GM23338 (cell line): ENCODE data around the gene NYAP2. TPM values are rescaled to one million over a fixed set of nuclear protein-coding genes. Genes with fewer than 3 reads are reported as not detected.

ENCODE experiments used
- ATAC-seq: fragments of 200-7000 bp; cut with Tn5 transposase; 3 replicates; pipeline ENCODE4 v1.9.1; 2020
- DNase-seq: peaks from one replicate; pipeline ENCODE4 v3.0.0-alpha.2; 2015; ENCODE audit warnings: low spot score
- H2AFZ ChIP-seq: fragments of 200-600 bp; sonication (generic); 2 replicates; pipeline ENCODE4 v1.8.0; 2016; ENCODE audit warnings: antibody characterized with exemption, mild to moderate bottlenecking, moderate library complexity
- H3F3A ChIP-seq: fragments of 200-600 bp; sonication (generic); replicated peaks from 2 replicates; pipeline ENCODE4 v1.8.0; 2017; ENCODE audit warnings: antibody characterized with exemption, mixed run types, low read depth
- H3K27ac ChIP-seq: fragments of 200-600 bp; sonication (generic); 2 replicates; pipeline ENCODE4 v1.6.1; 2016; ENCODE audit warnings: low read depth
- H3K27me3 ChIP-seq: fragments of 200-600 bp; sonication (generic); 2 replicates; pipeline ENCODE4 v1.8.0; 2016; ENCODE audit warnings: mild to moderate bottlenecking, mixed run types, moderate library complexity; ENCODE audit not compliant: insufficient read depth
- H3K36me3 ChIP-seq: fragments of 200-600 bp; sonication (generic); 2 replicates; pipeline ENCODE4 v1.8.0; 2016; ENCODE audit warnings: mild to moderate bottlenecking; ENCODE audit not compliant: insufficient read depth
- H3K4me1 ChIP-seq: fragments of 200-600 bp; sonication (generic); 2 replicates; pipeline ENCODE4 v1.8.0; 2016; ENCODE audit warnings: mild to moderate bottlenecking, moderate library complexity; ENCODE audit not compliant: insufficient read depth
- H3K4me2 ChIP-seq: fragments of 200-600 bp; sonication (generic); 2 replicates; pipeline ENCODE4 v1.7.1; 2017; ENCODE audit warnings: mixed run types
- H3K4me3 ChIP-seq: fragments of 200-600 bp; sonication (generic); 2 replicates; pipeline ENCODE4 v1.6.1; 2016; ENCODE audit warnings: mixed run types
- H3K79me2 ChIP-seq: fragments of 200-600 bp; sonication (generic); replicated peaks from 2 replicates; pipeline ENCODE4 v1.8.0; 2017; ENCODE audit warnings: mild to moderate bottlenecking; ENCODE audit not compliant: insufficient read depth
- H3K9me2 ChIP-seq: fragments of 200-600 bp; sonication (generic); 2 replicates; pipeline ENCODE4 v1.8.0; 2017; ENCODE audit not compliant: insufficient read depth
- H4K20me1 ChIP-seq: fragments of 200-600 bp; sonication (generic); replicated peaks from 2 replicates; pipeline ENCODE4 v1.8.0; 2017; ENCODE audit warnings: mild to moderate bottlenecking; ENCODE audit not compliant: insufficient read depth
- H3K27ac Mint-ChIP-seq: 2 replicates; pipeline ENCODE4 v1.8.0; 2020; ENCODE audit warnings: inconsistent platforms, mild to moderate bottlenecking, moderate library complexity, mixed read lengths
- H3K27me3 Mint-ChIP-seq: 3 replicates; pipeline ENCODE4 v1.8.0; 2022; ENCODE audit warnings: low read depth, mild to moderate bottlenecking, moderate library complexity, mixed read lengths, inconsistent platforms; ENCODE audit not compliant: insufficient read depth, poor library complexity
- H3K36me3 Mint-ChIP-seq: 3 replicates; pipeline ENCODE4 v1.8.0; 2021; ENCODE audit warnings: low read depth, mild to moderate bottlenecking, inconsistent platforms, moderate library complexity, mixed read lengths
- H3K4me1 Mint-ChIP-seq: 3 replicates; pipeline ENCODE4 v1.8.0; 2020; ENCODE audit warnings: mild to moderate bottlenecking, inconsistent platforms, mixed read lengths
- H3K4me3 Mint-ChIP-seq: 3 replicates; pipeline ENCODE4 v1.8.0; 2021; ENCODE audit warnings: moderate library complexity, mild to moderate bottlenecking, inconsistent platforms, mixed read lengths
- H3K9me3 Mint-ChIP-seq: 3 replicates; pipeline ENCODE4 v1.8.0; 2020; ENCODE audit warnings: moderate library complexity, mild to moderate bottlenecking, inconsistent platforms, mixed read lengths
- CREB1 ChIP-seq: fragments of 250-450 bp; sonication (Bioruptor Pico); IDR thresholded peaks from 2 replicates; pipeline ENCODE4 v1.5.0; 2020; ENCODE audit warnings: low read depth, mild to moderate bottlenecking, moderate library complexity
- CTCF ChIP-seq, 2 experiments: fragments of 200-600 bp in 1 of 2; sonication (generic) in 1 of 2; conservative IDR thresholded peaks; 2 replicates each; pipeline versions ENCODE4 v1.5.1 to v1.6.1; 2016 to 2017; ENCODE audit warnings: antibody characterized with exemption in 2 of 2, low read depth in 2 of 2, mild to moderate bottlenecking in 2 of 2, moderate library complexity in 1 of 2
- ETS1 ChIP-seq: IDR thresholded peaks from 2 replicates; pipeline ENCODE4 v1.6.1; 2016; ENCODE audit warnings: antibody characterized with exemption
- EZH2 ChIP-seq: fragments of 200-600 bp; sonication (generic); IDR thresholded peaks from one replicate; pipeline ENCODE4 v1.8.0; 2017; ENCODE audit warnings: antibody characterized with exemption, mild to moderate bottlenecking, low read depth; ENCODE audit not compliant: unreplicated experiment
- EZH2phosphoT487 ChIP-seq: fragments of 200-600 bp; sonication (generic); IDR thresholded peaks from one replicate; pipeline ENCODE4 v1.8.1; 2018; ENCODE audit warnings: antibody characterized with exemption; ENCODE audit not compliant: unreplicated experiment
- NANOG ChIP-seq: IDR thresholded peaks from 2 replicates; pipeline ENCODE4 v1.6.1; 2016; ENCODE audit warnings: antibody characterized with exemption, borderline replicate concordance
- POLR2AphosphoS5 ChIP-seq: IDR thresholded peaks from 2 replicates; pipeline ENCODE4 v1.6.1; 2016; ENCODE audit warnings: antibody characterized with exemption, low read depth
- REST ChIP-seq: IDR thresholded peaks from one replicate; pipeline ENCODE4 v1.6.1; 2018; ENCODE audit warnings: antibody characterized with exemption; ENCODE audit not compliant: unreplicated experiment
- STAT1 ChIP-seq: IDR thresholded peaks from one replicate; pipeline ENCODE4 v1.6.1; 2016; ENCODE audit warnings: antibody characterized with exemption; ENCODE audit not compliant: unreplicated experiment
- ZNF114 ChIP-seq: fragments of 250-450 bp; sonication (Bioruptor Pico); IDR thresholded peaks from 2 replicates; pipeline ENCODE4 v1.5.0; 2020; ENCODE audit warnings: mild to moderate bottlenecking, moderate library complexity
- ZNF331 ChIP-seq: fragments of 250-450 bp; sonication (Bioruptor Pico); IDR thresholded peaks from 2 replicates; pipeline ENCODE4 v1.5.0; 2020; ENCODE audit warnings: low read depth, mild to moderate bottlenecking, moderate library complexity
- polyA plus RNA-seq: library from polyadenylated mRNA; unstranded; fragments of >200 nt; fragmentation: Nextera tagmentation; extraction: Ambion mirVana; gene quantifications from 2 replicates; pipeline ENCODE4 v1.2.1, GENCODE V29; 2016
- total RNA-seq: library from RNA; depleted of rRNA; stranded (reverse); fragments of >200 nt; shearing (Covaris generic); gene quantifications from 2 replicates; pipeline ENCODE4 v1.2.3, GENCODE V29; 2014

Gene NYAP2
- total and polyA plus RNA-seq, 2 experiments from 2014 or later: not detected

- DNase-seq (no peak), ATAC-seq (no peak)
- Histone ChIP-seq H3K27ac (no peak overlapping the region), H3K4me1 (peaks cover 9% of the 10 kb centered on the region), H4K20me1 (no peaks in the 10 kb centered on the region), H3F3A (no peaks in the 10 kb centered on the region), H3K9me2 (peaks cover 18% of the 10 kb centered on the region; the same call in 1 of the 2 replicates), H3K36me3 (no peaks in the 10 kb centered on the region), H3K4me2 (no peak overlapping the region), H3K4me3 (no peak overlapping the region), H3K27me3 (no peaks in the 10 kb centered on the region; the same call in 1 of the 2 replicates), H2AFZ (no peak overlapping the region), H3K79me2 (no peaks in the 10 kb centered on the region)
- no peaks in the 10 kb centered on the region for H3K9me3 Mint-ChIP-seq
- TF ChIP-seq POLR2AphosphoS5 (no peak), CREB1 (CRISPR knock-in tag) (no peak), NANOG (no peak), ZNF331 (CRISPR knock-in tag) (no peak), REST (no peak), EZH2 (no peak), CTCF (conservative IDR thresholded peaks at IDR 0.05; ENCODE audit: low read depth in 2 of 2) (no peak), EZH2phosphoT487 (no peak), STAT1 (no peak)
- H3K4me1 Mint-ChIP-seq: peaks cover 15% of the 10 kb centered on the region
- H3K36me3 Mint-ChIP-seq: no peaks in the 10 kb centered on the region
- H3K4me3 Mint-ChIP-seq: no peak overlapping the region
- no peak overlapping the region for H3K27ac Mint-ChIP-seq
- H3K27me3 Mint-ChIP-seq: no peaks in the 10 kb centered on the region
Observed at GRCh38 chr2:225471039-225471438, 71.5 kb downstream of the NYAP2 start.

GRCh38 chr2:225471482-225471881, 72.0 kb downstream of the NYAP2 start:
- Mint-ChIP-seq H3K27me3 (no peaks in the 10 kb centered on the region), H3K27ac (no peak overlapping the region), H3K4me1 (peaks cover 10% of the 10 kb centered on the region), H3K36me3 (no peaks in the 10 kb centered on the region), H3K4me3 (no peak overlapping the region), H3K9me3 (no peaks in the 10 kb centered on the region)
- peaks cover 5% of the 10 kb centered on the region for H3K4me1 ChIP-seq
- H3K27me3 ChIP-seq: no peaks in the 10 kb centered on the region; the same call in 1 of the 2 replicates
- H3K27ac ChIP-seq: no peak overlapping the region
- H3F3A ChIP-seq: no peaks in the 10 kb centered on the region
- no peak overlapping the region for H3K4me2 ChIP-seq
- peaks cover 18% of the 10 kb centered on the region; the same call in 1 of the 2 replicates for H3K9me2 ChIP-seq
- ATAC-seq: no peak
- no peaks in the 10 kb centered on the region for H4K20me1 ChIP-seq
- DNase-seq: no peak
- H3K4me3 ChIP-seq: no peak overlapping the region
- no peaks in the 10 kb centered on the region for H3K36me3 ChIP-seq
- H3K79me2 ChIP-seq: no peaks in the 10 kb centered on the region
- H2AFZ ChIP-seq: no peak overlapping the region
- TF ChIP-seq ETS1 (no peak), NANOG (no peak), ZNF114 (CRISPR knock-in tag) (no peak)
